OCI-LY7 (cell line): Measurements from ENCODE around the gene LIMK2. TPM values are rescaled to one million over a fixed set of nuclear protein-coding genes. Genes with fewer than 3 reads are reported as not detected.

Experiments used
- BruUV-seq: library from RNA; stranded (reverse); fragments of 400-500 nt; replicated peaks from 2 replicates; lab custom pipeline; 2021; lab: Mats Ljungman, UMichigan
- CTCF ChIA-PET: fragments of 300-600 bp; sonication (Branson Sonifier 250); formaldehyde crosslinking; loops from one replicate; lab custom pipeline; 2022; ENCODE audit warnings: antibody characterized with exemption; ENCODE audit not compliant: unreplicated experiment; lab: Charles Lee
- POLR2A ChIA-PET: fragments of 300-600 bp; sonication (Branson Sonifier 250); formaldehyde crosslinking; loops from one replicate; lab custom pipeline; 2022; ENCODE audit warnings: antibody characterized with exemption; lab: Charles Lee
- DNase-seq: peaks from one replicate; pipeline ENCODE4 v3.0.0-alpha.2; 2015; ENCODE audit warnings: low spot score
- H2AFZ ChIP-seq: fragments of 200-600 bp; sonication (generic), shearing (Covaris generic); 2 replicates; pipeline ENCODE4 v1.6.1; 2014; ENCODE audit warnings: mild to moderate bottlenecking, antibody characterized with exemption, low read length, moderate library complexity
- H3K27ac ChIP-seq: fragments of 200-600 bp; sonication (generic); 2 replicates; pipeline ENCODE4 v1.5.1; 2014; ENCODE audit warnings: mixed run types, low read depth, mild to moderate bottlenecking, moderate library complexity, low read length, inconsistent platforms; ENCODE audit not compliant: poor library complexity, severe bottlenecking
- H3K36me3 ChIP-seq: fragments of 200-600 bp; sonication (generic); 2 replicates; pipeline ENCODE4 v1.6.1; 2014; ENCODE audit warnings: mild to moderate bottlenecking, antibody characterized with exemption, low read length, moderate library complexity, mixed read lengths; ENCODE audit not compliant: insufficient read depth
- H3K4me1 ChIP-seq: fragments of 200-600 bp; sonication (generic); 2 replicates; pipeline ENCODE4 v1.5.1; 2014; ENCODE audit warnings: mild to moderate bottlenecking, low read length; ENCODE audit not compliant: insufficient read depth, poor library complexity, severe bottlenecking
- H3K4me2 ChIP-seq: fragments of 200-600 bp; sonication (generic); 2 replicates; pipeline ENCODE4 v1.6.1; 2014; ENCODE audit warnings: mild to moderate bottlenecking, low read length
- H3K4me3 ChIP-seq: fragments of 200-600 bp; sonication (generic); 2 replicates; pipeline ENCODE4 v1.5.1; 2014; ENCODE audit warnings: mild to moderate bottlenecking, low read depth, low read length; ENCODE audit not compliant: poor library complexity, severe bottlenecking
- H3K79me2 ChIP-seq: fragments of 200-600 bp; sonication (generic); 2 replicates; pipeline ENCODE4 v1.6.1; 2016; ENCODE audit warnings: low read depth, mild to moderate bottlenecking, low read length, moderate library complexity, mixed read lengths; ENCODE audit not compliant: insufficient read depth
- H3K9me2 ChIP-seq: fragments of 200-600 bp; sonication (generic); 2 replicates; pipeline ENCODE4 v1.6.1; 2016; ENCODE audit warnings: mild to moderate bottlenecking, low read length, mixed read lengths; ENCODE audit not compliant: insufficient read depth
- H3K9me3 ChIP-seq: fragments of 200-600 bp; sonication (generic); 2 replicates; pipeline ENCODE4 v1.6.1; 2014; ENCODE audit warnings: mild to moderate bottlenecking, mixed run types, low read length, mixed read lengths
- H4K20me1 ChIP-seq: fragments of 200-600 bp; sonication (generic); 2 replicates; pipeline ENCODE4 v1.6.1; 2014; ENCODE audit warnings: mild to moderate bottlenecking, antibody characterized with exemption, low read length, moderate library complexity, mixed read lengths; ENCODE audit not compliant: insufficient read depth
- EZH2phosphoT487 ChIP-seq: fragments of 200-600 bp; sonication (generic); IDR thresholded peaks from 2 replicates; pipeline ENCODE4 v1.6.1; 2018; ENCODE audit warnings: low read depth, borderline replicate concordance, mild to moderate bottlenecking, mixed run types, antibody characterized with exemption, low read length, moderate library complexity, mixed read lengths
- intact Hi-C: fragments of 100-400 bp; cut with micrococcal nuclease; formaldehyde crosslinking; loops from one replicate; pipeline ENCODE4 v1.10.0; 2022; ENCODE audit not compliant: unreplicated experiment
- total RNA-seq, 2 experiments: library from RNA; depleted of rRNA in 1 of 2; stranded (reverse); fragments of >200 nt in 1 of 2; shearing (Covaris generic) in 1 of 2; gene quantifications; 2 replicates each; pipeline ENCODE4 v1.2.3, GENCODE V29; 2014 to 2022
- TF ChIP-seq, protein P1 (sequence below): fragments of 200-600 bp; sonication (generic); conservative IDR thresholded peaks from 2 replicates; pipeline ENCODE4 v1.5.1; 2014; ENCODE audit warnings: mild to moderate bottlenecking, antibody characterized with exemption, low read length, moderate library complexity, mixed read lengths

The LIMK2 gene
- total RNA-seq, 2 experiments from 2014 or later = 16.2 to 24.8 TPM

DNA sequence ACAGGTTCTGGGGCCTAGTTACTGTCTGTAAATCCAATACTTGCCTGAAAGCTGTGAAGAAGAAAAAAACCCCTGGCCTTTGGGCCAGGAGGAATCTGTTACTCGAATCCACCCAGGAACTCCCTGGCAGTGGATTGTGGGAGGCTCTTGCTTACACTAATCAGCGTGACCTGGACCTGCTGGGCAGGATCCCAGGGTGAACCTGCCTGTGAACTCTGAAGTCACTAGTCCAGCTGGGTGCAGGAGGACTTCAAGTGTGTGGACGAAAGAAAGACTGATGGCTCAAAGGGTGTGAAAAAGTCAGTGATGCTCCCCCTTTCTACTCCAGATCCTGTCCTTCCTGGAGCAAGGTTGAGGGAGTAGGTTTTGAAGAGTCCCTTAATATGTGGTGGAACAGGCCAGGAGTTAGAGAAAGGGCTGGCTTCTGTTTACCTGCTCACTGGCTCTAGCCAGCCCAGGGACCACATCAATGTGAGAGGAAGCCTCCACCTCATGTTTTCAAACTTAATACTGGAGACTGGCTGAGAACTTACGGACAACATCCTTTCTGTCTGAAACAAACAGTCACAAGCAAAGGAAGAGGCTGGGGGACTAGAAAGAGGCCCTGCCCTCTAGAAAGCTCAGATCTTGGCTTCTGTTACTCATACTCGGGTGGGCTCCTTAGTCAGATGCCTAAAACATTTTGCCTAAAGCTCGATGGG lies 66.7 kb downstream of the LIMK2 start:
- BruUV-seq = no TSS peak
- H3K9me3 ChIP-seq = no peaks in the 10 kb centered on the region
- TF ChIP-seq, protein P1, sequence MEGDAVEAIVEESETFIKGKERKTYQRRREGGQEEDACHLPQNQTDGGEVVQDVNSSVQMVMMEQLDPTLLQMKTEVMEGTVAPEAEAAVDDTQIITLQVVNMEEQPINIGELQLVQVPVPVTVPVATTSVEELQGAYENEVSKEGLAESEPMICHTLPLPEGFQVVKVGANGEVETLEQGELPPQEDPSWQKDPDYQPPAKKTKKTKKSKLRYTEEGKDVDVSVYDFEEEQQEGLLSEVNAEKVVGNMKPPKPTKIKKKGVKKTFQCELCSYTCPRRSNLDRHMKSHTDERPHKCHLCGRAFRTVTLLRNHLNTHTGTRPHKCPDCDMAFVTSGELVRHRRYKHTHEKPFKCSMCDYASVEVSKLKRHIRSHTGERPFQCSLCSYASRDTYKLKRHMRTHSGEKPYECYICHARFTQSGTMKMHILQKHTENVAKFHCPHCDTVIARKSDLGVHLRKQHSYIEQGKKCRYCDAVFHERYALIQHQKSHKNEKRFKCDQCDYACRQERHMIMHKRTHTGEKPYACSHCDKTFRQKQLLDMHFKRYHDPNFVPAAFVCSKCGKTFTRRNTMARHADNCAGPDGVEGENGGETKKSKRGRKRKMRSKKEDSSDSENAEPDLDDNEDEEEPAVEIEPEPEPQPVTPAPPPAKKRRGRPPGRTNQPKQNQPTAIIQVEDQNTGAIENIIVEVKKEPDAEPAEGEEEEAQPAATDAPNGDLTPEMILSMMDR = no peak
- no peak for TF ChIP-seq EZH2phosphoT487
- H3K9me2 ChIP-seq = no peaks in the 10 kb centered on the region
- ChIA-PET POLR2A (no interaction called here), CTCF (no interaction called here)
- intact Hi-C loops = no loop called here
- H3K4me1 ChIP-seq = no peaks in the 10 kb centered on the region
- H3K27ac ChIP-seq = no peak overlapping the region
- no peak for DNase-seq
- no peaks in the 10 kb centered on the region for H3K79me2 ChIP-seq
- H3K36me3 ChIP-seq = peaks cover 64% of the 10 kb centered on the region
- no peaks in the 10 kb centered on the region for H4K20me1 ChIP-seq
- H2AFZ ChIP-seq = no peak overlapping the region
- H3K4me2 ChIP-seq = no peak overlapping the region
- no peak overlapping the region for H3K4me3 ChIP-seq

DNA sequence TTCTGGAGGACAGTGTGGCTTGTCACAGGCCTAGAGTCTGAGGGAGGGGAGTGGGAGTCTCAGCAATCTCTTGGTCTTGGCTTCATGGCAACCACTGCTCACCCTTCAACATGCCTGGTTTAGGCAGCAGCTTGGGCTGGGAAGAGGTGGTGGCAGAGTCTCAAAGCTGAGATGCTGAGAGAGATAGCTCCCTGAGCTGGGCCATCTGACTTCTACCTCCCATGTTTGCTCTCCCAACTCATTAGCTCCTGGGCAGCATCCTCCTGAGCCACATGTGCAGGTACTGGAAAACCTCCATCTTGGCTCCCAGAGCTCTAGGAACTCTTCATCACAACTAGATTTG lies 67.2 kb downstream of the LIMK2 start:
- intact Hi-C loops = no loop called here
- H3K4me1 ChIP-seq = no peaks in the 10 kb centered on the region
- no TSS peak for BruUV-seq
- H3K9me3 ChIP-seq = no peaks in the 10 kb centered on the region
- ChIA-PET POLR2A (no interaction called here), CTCF (interaction anchor here (0.6 kb wide), 1 partner anchor 358 kb away, joined by 3 read pairs; no protein-coding TSS in a partner anchor)
- H3K4me2 ChIP-seq = no peak overlapping the region
- TF ChIP-seq, protein P1 = no peak
- TF ChIP-seq EZH2phosphoT487 = no peak
- DNase-seq = no peak
- no peak overlapping the region for H3K4me3 ChIP-seq
- peaks cover 63% of the 10 kb centered on the region for H3K36me3 ChIP-seq
- no peak overlapping the region for H2AFZ ChIP-seq
- H3K79me2 ChIP-seq = no peaks in the 10 kb centered on the region
- H4K20me1 ChIP-seq = no peaks in the 10 kb centered on the region
- H3K9me2 ChIP-seq = no peaks in the 10 kb centered on the region
- H3K27ac ChIP-seq = no peak overlapping the region

DNA sequence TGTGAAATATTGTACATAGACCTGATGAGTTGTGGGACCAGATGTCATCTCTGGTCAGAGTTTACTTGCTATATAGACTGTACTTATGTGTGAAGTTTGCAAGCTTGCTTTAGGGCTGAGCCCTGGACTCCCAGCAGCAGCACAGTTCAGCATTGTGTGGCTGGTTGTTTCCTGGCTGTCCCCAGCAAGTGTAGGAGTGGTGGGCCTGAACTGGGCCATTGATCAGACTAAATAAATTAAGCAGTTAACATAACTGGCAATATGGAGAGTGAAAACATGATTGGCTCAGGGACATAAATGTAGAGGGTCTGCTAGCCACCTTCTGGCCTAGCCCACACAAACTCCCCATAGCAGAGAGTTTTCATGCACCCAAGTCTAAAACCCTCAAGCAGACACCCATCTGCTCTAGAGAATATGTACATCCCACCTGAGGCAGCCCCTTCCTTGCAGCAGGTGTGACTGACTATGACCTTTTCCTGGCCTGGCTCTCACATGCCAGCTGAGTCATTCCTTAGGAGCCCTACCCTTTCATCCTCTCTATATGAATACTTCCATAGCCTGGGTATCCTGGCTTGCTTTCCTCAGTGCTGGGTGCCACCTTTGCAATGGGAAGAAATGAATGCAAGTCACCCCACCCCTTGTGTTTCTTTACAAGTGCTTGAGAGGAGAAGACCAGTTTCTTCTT lies 67.9 kb downstream of the LIMK2 start:
- ChIA-PET CTCF (interaction anchor here (0.6 kb wide), 1 partner anchor 358 kb away, joined by 3 read pairs; no protein-coding TSS in a partner anchor), POLR2A (no interaction called here)
- no peak for DNase-seq
- BruUV-seq = no TSS peak
- Histone ChIP-seq H3K79me2 (no peaks in the 10 kb centered on the region), H3K27ac (no peak overlapping the region), H3K9me2 (no peaks in the 10 kb centered on the region), H3K9me3 (no peaks in the 10 kb centered on the region), H2AFZ (no peak overlapping the region), H4K20me1 (no peaks in the 10 kb centered on the region), H3K4me1 (peaks cover 5% of the 10 kb centered on the region), H3K4me2 (no peak overlapping the region), H3K4me3 (no peak overlapping the region), H3K36me3 (peaks cover 62% of the 10 kb centered on the region)
- intact Hi-C loops = no loop called here
- TF ChIP-seq, protein P1 = no peak
- TF ChIP-seq EZH2phosphoT487 = no peak
